HL-60 (cell line): ENCODE results near the gene ABCA1.

Experiments
- GABPA ChIP-seq: IDR thresholded peaks from 2 replicates; pipeline ENCODE4 v1.6.1; 2012; ENCODE audit warnings: low read depth
- POLR2AphosphoS5 ChIP-seq: IDR thresholded peaks from 2 replicates; pipeline ENCODE4 v1.6.1; 2012; ENCODE audit warnings: low read depth
- TF ChIP-seq, protein P1 (sequence below): IDR thresholded peaks from one replicate; pipeline ENCODE4 v1.5.1; 2011; ENCODE audit warnings: low read length, control low read depth, inconsistent platforms; ENCODE audit not compliant: insufficient read depth
- TF ChIP-seq, protein P2 (sequence below): IDR thresholded peaks from 2 replicates; pipeline ENCODE4 v1.6.1; 2012; ENCODE audit warnings: low read depth; ENCODE audit not compliant: insufficient replicate concordance

DNA sequence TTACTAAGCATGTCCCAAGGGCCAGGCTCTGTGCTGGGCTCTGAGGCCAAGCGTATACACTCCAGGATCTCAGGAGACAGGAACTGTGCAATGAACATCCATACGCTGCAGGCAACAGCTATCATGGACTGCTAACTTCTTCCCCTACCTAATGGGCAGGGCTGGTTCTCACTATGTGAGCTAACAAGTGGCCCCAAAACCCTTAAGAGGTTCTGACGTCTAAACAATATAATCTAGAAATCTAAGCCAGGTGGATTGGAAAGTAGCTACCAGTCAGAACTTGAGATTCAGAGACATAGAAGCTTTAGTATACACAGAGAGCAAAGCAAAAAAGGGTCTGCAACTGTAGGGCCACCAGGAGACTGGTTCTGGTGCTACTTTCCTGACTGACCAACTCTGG lies 27.6 kb downstream of the ABCA1 start:
- TF ChIP-seq, protein P1, sequence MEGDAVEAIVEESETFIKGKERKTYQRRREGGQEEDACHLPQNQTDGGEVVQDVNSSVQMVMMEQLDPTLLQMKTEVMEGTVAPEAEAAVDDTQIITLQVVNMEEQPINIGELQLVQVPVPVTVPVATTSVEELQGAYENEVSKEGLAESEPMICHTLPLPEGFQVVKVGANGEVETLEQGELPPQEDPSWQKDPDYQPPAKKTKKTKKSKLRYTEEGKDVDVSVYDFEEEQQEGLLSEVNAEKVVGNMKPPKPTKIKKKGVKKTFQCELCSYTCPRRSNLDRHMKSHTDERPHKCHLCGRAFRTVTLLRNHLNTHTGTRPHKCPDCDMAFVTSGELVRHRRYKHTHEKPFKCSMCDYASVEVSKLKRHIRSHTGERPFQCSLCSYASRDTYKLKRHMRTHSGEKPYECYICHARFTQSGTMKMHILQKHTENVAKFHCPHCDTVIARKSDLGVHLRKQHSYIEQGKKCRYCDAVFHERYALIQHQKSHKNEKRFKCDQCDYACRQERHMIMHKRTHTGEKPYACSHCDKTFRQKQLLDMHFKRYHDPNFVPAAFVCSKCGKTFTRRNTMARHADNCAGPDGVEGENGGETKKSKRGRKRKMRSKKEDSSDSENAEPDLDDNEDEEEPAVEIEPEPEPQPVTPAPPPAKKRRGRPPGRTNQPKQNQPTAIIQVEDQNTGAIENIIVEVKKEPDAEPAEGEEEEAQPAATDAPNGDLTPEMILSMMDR, result no peak
- no peak for TF ChIP-seq GABPA
- no peak for TF ChIP-seq POLR2AphosphoS5
- TF ChIP-seq, protein P2, sequence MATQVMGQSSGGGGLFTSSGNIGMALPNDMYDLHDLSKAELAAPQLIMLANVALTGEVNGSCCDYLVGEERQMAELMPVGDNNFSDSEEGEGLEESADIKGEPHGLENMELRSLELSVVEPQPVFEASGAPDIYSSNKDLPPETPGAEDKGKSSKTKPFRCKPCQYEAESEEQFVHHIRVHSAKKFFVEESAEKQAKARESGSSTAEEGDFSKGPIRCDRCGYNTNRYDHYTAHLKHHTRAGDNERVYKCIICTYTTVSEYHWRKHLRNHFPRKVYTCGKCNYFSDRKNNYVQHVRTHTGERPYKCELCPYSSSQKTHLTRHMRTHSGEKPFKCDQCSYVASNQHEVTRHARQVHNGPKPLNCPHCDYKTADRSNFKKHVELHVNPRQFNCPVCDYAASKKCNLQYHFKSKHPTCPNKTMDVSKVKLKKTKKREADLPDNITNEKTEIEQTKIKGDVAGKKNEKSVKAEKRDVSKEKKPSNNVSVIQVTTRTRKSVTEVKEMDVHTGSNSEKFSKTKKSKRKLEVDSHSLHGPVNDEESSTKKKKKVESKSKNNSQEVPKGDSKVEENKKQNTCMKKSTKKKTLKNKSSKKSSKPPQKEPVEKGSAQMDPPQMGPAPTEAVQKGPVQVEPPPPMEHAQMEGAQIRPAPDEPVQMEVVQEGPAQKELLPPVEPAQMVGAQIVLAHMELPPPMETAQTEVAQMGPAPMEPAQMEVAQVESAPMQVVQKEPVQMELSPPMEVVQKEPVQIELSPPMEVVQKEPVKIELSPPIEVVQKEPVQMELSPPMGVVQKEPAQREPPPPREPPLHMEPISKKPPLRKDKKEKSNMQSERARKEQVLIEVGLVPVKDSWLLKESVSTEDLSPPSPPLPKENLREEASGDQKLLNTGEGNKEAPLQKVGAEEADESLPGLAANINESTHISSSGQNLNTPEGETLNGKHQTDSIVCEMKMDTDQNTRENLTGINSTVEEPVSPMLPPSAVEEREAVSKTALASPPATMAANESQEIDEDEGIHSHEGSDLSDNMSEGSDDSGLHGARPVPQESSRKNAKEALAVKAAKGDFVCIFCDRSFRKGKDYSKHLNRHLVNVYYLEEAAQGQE, result no peak
